ENCODE results near the gene MRGPRF. TPM values are rescaled to one million over a fixed set of nuclear protein-coding genes. Genes with fewer than 3 reads are reported as not detected.
A peak's percentile ranks its signal among the peaks of the same experiment; 100 is the strongest.

The MRGPRF gene
- total and polyA plus RNA-seq, 10 donors, result 2.2 to 21.2 (median 9.7) TPM

DNA sequence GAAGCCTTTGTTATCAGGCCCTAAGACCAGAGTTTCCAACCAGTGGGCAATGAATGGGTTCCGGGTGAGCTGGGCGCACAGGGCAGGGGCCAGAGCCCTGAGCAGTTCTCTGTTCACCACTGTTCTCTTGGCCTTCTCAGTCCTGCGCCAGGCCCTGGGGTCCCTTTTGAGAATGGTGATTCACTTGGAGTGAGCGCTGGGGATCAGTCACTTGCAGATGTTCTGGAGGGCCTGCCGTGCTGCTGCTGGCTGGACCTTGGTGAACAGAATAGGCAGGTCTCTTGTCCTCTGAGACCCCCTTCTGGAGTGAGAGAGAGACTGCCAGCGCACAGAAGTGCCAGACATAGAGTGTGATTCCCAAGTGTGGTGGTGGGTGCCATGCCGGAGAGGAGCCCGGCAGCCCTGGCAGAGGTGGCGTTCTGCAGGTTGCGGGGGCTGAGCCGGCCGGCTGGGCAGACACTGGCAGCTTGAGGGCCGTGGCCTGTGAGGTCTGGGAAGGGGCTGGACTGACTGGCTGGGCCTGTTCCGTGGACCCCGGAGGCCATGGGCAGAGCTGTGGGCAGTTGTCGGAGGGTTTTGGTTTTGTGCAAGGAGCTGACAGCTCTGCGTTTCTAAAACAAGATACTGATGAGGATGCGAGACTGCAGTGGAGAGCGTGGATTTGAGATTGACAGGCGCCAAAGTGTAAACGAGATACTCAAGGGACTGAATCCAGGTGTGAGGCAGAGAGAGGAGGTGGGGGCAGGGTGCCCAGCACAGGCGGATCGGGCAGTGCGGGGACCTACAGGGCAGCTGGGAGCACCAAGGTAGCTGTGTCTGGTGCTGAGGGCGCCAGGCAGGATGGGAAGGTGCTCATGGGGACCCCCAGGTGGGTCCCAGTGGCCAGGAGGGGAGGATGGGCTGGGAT is 48.0 kb upstream of the MRGPRF start:
- Histone ChIP-seq H3K4me1 (peaks cover 0 to 33% (median 11%) of the 10 kb centered on the region in 6 donors), H3K27ac (no peak overlapping the region), H3K9me3 (no peaks in the 10 kb centered on the region), H3K4me3 (no peak overlapping the region), H3K36me3 (peaks cover 0 to 98% (median 34%) of the 10 kb centered on the region in 6 donors), H3K27me3 (replicated peaks in 1 of 7) (no peaks in the 10 kb centered on the region)
- TF ChIP-seq POLR2AphosphoS5 (IDR thresholded peaks at IDR 0.05), result peak in 1 of 3 donors; percentile 21
- TF ChIP-seq, protein P1, sequence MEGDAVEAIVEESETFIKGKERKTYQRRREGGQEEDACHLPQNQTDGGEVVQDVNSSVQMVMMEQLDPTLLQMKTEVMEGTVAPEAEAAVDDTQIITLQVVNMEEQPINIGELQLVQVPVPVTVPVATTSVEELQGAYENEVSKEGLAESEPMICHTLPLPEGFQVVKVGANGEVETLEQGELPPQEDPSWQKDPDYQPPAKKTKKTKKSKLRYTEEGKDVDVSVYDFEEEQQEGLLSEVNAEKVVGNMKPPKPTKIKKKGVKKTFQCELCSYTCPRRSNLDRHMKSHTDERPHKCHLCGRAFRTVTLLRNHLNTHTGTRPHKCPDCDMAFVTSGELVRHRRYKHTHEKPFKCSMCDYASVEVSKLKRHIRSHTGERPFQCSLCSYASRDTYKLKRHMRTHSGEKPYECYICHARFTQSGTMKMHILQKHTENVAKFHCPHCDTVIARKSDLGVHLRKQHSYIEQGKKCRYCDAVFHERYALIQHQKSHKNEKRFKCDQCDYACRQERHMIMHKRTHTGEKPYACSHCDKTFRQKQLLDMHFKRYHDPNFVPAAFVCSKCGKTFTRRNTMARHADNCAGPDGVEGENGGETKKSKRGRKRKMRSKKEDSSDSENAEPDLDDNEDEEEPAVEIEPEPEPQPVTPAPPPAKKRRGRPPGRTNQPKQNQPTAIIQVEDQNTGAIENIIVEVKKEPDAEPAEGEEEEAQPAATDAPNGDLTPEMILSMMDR (IDR thresholded peaks at IDR 0.05 in 8 of 11, conservative IDR thresholded peaks at IDR 0.05 in 3 of 11), result no peak
- intact Hi-C loops (cut with DNase I; ENCODE audit: low total_unique reads), result no loop called here
- WGBS, 5 donors, result 91 to 93% (median 93%) methylated on average over 21 to 25 of the region's 25 CpGs
- DNase-seq, result no peak

DNA sequence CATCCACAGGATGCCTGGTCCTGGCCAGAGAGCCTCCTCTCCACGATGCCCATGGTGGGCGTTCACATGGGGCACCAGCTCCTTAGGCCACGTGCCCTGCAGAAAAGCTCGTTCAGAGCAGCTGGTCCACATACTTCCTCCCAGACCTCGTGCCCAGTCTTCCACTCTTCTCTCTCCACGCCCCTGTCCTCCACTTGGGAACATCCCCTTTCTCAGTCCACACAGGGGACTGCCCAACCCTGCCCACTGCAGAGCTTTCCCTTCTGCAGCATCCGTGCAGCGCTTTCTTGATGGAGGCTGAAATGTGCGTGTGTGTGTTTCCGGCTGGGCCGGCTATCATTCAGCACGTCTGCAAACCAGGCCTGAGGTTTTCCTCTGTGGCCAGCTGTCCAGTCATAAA is 46.9 kb upstream of the MRGPRF start:
- H3K27me3 ChIP-seq (replicated peaks in 1 of 7), result no peaks in the 10 kb centered on the region
- no peak overlapping the region for H3K4me3 ChIP-seq
- H3K4me1 ChIP-seq, result peaks cover 0 to 43% (median 20%) of the 10 kb centered on the region in 6 donors
- TF ChIP-seq, protein P1 (IDR thresholded peaks at IDR 0.05 in 8 of 11, conservative IDR thresholded peaks at IDR 0.05 in 3 of 11), result no peak
- TF ChIP-seq POLR2AphosphoS5 (IDR thresholded peaks at IDR 0.05) (no peak), POLR2A (IDR thresholded peaks at IDR 0.05) (no peak)
- 82 to 89% (median 83%) methylated on average over 11 to 12 of the region's 12 CpGs for WGBS, 5 donors
- peaks cover 0 to 98% (median 38%) of the 10 kb centered on the region in 6 donors for H3K36me3 ChIP-seq
- DNase-seq, result no peak
- no peaks in the 10 kb centered on the region for H3K9me3 ChIP-seq
- H3K27ac ChIP-seq, result no peak overlapping the region
- intact Hi-C loops (cut with DNase I; ENCODE audit: low total_unique reads), result no loop called here

DNA sequence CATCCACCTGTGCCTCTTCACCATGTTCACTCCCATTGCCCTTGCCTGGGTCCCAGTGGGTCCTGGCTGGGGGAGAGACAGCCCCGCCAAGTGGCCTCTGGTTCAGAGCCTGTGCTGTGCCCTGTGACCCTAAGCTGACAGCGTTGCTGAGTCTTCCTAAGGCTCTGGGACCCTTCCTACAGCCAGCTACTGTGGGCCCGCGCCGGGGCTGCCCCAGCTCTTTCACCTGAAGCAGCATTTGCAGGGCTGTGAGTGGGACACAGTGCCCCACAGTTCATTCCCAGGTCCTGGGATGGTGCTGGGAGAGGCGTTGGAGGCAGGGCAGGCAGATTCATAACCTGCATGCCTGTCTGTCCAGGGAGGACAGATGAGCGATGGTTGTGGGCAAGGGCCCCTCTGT is 46.4 kb upstream of the MRGPRF start:
- Histone ChIP-seq H3K36me3 (peaks cover 0 to 100% (median 44%) of the 10 kb centered on the region in 6 donors), H3K27me3 (replicated peaks in 1 of 7) (no peaks in the 10 kb centered on the region), H3K4me1 (peaks cover 0 to 44% (median 24%) of the 10 kb centered on the region in 6 donors), H3K27ac (no peak overlapping the region), H3K4me3 (no peak overlapping the region), H3K9me3 (no peaks in the 10 kb centered on the region)
- DNase-seq, result no peak
- 93 to 98% (median 97%) methylated on average over 5 to 7 of the region's 7 CpGs for WGBS, 5 donors
- intact Hi-C loops (cut with DNase I; ENCODE audit: low total_unique reads), result no loop called here
- TF ChIP-seq POLR2AphosphoS5 (IDR thresholded peaks at IDR 0.05) (no peak), POLR2A (IDR thresholded peaks at IDR 0.05) (no peak)
- TF ChIP-seq, protein P1 (IDR thresholded peaks at IDR 0.05 in 8 of 11, conservative IDR thresholded peaks at IDR 0.05 in 3 of 11), result no peak

Measured in spleen (tissue), 11 donors.